Embryonic facial prominence (tissue), 1 donor: ENCODE data around the gene SYNE1.

Source experiments
- DNase-seq: peaks from one replicate; pipeline ENCODE4 v3.0.0-alpha.2; 2016; ENCODE audit errors: extremely low spot score

The SYNE1 gene

GRCh38 chr6:152273638-152274037 is 363.5 kb downstream of the SYNE1 start:
- DNase-seq: no peak

GRCh38 chr6:152273002-152273401 is 364.2 kb downstream of the SYNE1 start:
- DNase-seq: no peak

- DNase-seq: no peak
These were observed 364.7 kb downstream of the SYNE1 start for GRCh38 chr6:152272486-152272885.

- DNase-seq: no peak
These were observed 365.2 kb downstream of the SYNE1 start for GRCh38 chr6:152271776-152272464.

GRCh38 chr6:152270301-152270925 is 366.7 kb downstream of the SYNE1 start:
- DNase-seq: no peak

- no peak for DNase-seq
These were observed 368.2 kb downstream of the SYNE1 start for GRCh38 chr6:152268846-152269442.

- no peak for DNase-seq
These were observed 369.0 kb downstream of the SYNE1 start for GRCh38 chr6:152267967-152268845.

GRCh38 chr6:152265651-152266050 is 371.5 kb downstream of the SYNE1 start:
- DNase-seq: no peak

- no peak for DNase-seq
These were observed 373.6 kb downstream of the SYNE1 start for GRCh38 chr6:152263582-152263981.

GRCh38 chr6:152261179-152261578 is 376.0 kb downstream of the SYNE1 start:
- DNase-seq: no peak

- no peak for DNase-seq
These were observed 377.9 kb downstream of the SYNE1 start for GRCh38 chr6:152259234-152259633.

GRCh38 chr6:152257581-152257980 is 379.6 kb downstream of the SYNE1 start:
- no peak for DNase-seq

GRCh38 chr6:152250127-152250526 is 387.0 kb downstream of the SYNE1 start:
- DNase-seq: no peak

- DNase-seq: no peak
These were observed 388.2 kb downstream of the SYNE1 start for GRCh38 chr6:152248980-152249379.

GRCh38 chr6:152246554-152247337 is 390.4 kb downstream of the SYNE1 start:
- no peak for DNase-seq

- no peak for DNase-seq
These were observed 392.0 kb downstream of the SYNE1 start for GRCh38 chr6:152244998-152245630.

GRCh38 chr6:152241013-152241766 is 396.0 kb downstream of the SYNE1 start:
- DNase-seq: no peak

GRCh38 chr6:152240436-152240835 is 396.7 kb downstream of the SYNE1 start:
- DNase-seq: no peak

GRCh38 chr6:152236370-152237097 is 400.6 kb downstream of the SYNE1 start:
- DNase-seq: no peak
